Hepatocyte (in vitro differentiated cells): ENCODE measurements around the gene FOXM1.
"Not testable (repeated sequence)": the region's sequence is repeated elsewhere in the genome, so short reads cannot be mapped to it uniquely, and the experiment has no call there.

Experiments
- CTCF ChIP-seq: fragments of 200-600 bp; sonication (generic); IDR thresholded peaks from 2 replicates; pipeline ENCODE4 v1.5.1; 2016; ENCODE audit warnings: antibody characterized with exemption, mild to moderate bottlenecking; ENCODE audit not compliant: poor library complexity
- EZH2 ChIP-seq: fragments of 200-600 bp; sonication (generic); IDR thresholded peaks from 2 replicates; pipeline ENCODE4 v1.6.1; 2016; ENCODE audit warnings: antibody characterized with exemption, mild to moderate bottlenecking, borderline replicate concordance
- EZH2phosphoT487 ChIP-seq: fragments of 200-600 bp; sonication (generic); IDR thresholded peaks from one replicate; pipeline ENCODE4 v1.6.1; 2018; ENCODE audit warnings: antibody characterized with exemption, mild to moderate bottlenecking, low read depth, moderate library complexity; ENCODE audit not compliant: unreplicated experiment, severe bottlenecking

- not testable (repeated sequence) for TF ChIP-seq CTCF, EZH2phosphoT487, EZH2
Observed at GRCh38 chr12:2868986-2869632, 7.9 kb downstream of the FOXM1 start.
